ENCODE data around the gene BOD1. TPM values are rescaled to one million over a fixed set of nuclear protein-coding genes. Genes with fewer than 3 reads are reported as not detected.

BOD1 gene
- total and polyA plus RNA-seq, 10 of the 15 experiments (the other 5 are each of a cell fraction or from before 2014, with no cell fraction given): 14.1 to 35.8 (median 29.6) TPM

- no peaks in the 10 kb centered on the region for H4K20me1 ChIP-seq (ENCODE audit: control insufficient read depth, insufficient read depth)
- no peak for TF ChIP-seq HCFC1 (IDR thresholded peaks at IDR 0.05; ENCODE audit: low read length)
- no peak for TF ChIP-seq ETV6 (conservative IDR thresholded peaks at IDR 0.05 in 1 of 2, IDR thresholded peaks at IDR 0.05 in 1 of 2; ENCODE audit: borderline replicate concordance in 1 of 2, low read depth in 1 of 2)
- no peak for TF ChIP-seq PML (IDR thresholded peaks at IDR 0.05; ENCODE audit: low read length)
- TF ChIP-seq NR2F1 (conservative IDR thresholded peaks at IDR 0.05): no peak
- ATAC-seq (no peak), FAIRE-seq (no peak), DNase-seq (ENCODE audit: low read depth, low spot score) (no peak)
- RAD21 ChIA-PET (ENCODE audit: unreplicated experiment): no interaction called here
- H2AFZ ChIP-seq (ENCODE audit: control insufficient read depth, low read depth, low read length): no peak overlapping the region
- H3K4me3 ChIP-seq: no peak overlapping the region
- POLR2A ChIA-PET: no interaction called here
- H3K36me3 ChIP-seq (ENCODE audit: control insufficient read depth in 2 of 2, insufficient read depth in 2 of 2, low read length in 1 of 2): no peaks in the 10 kb centered on the region
- H3K9ac ChIP-seq (ENCODE audit: control insufficient read depth, insufficient read depth, low read length): no peak overlapping the region
- BruUV-seq (replicated peaks): no TSS peak
- H3K4me1 ChIP-seq (ENCODE audit: control insufficient read depth, insufficient read depth, low read length): no peaks in the 10 kb centered on the region
- intact Hi-C loops (cut with micrococcal nuclease; ENCODE audit: unreplicated experiment): no loop called here
- CTCF ChIA-PET: interaction anchor here (1.5 kb wide), 1 partner anchor 9 kb away, joined by 4 read pairs; no protein-coding TSS in a partner anchor
- SMC1A ChIA-PET (ENCODE audit: uncharacterized antibody, unreplicated experiment): no interaction called here
- H3K79me2 ChIP-seq (ENCODE audit: control insufficient read depth, insufficient read depth, low read length): no peaks in the 10 kb centered on the region
- no peak overlapping the region for H3K27ac ChIP-seq (ENCODE audit: control insufficient read depth, insufficient read depth)
- H3K27me3 ChIP-seq (replicated peaks in 1 of 2; ENCODE audit: control insufficient read depth in 2 of 2, insufficient read depth in 2 of 2, low read length in 1 of 2): peaks cover 0 to 2% of the 10 kb centered on the region in 2 experiments; a peak in 1 of 4 replicates
- no peak overlapping the region for H3K4me2 ChIP-seq (ENCODE audit: control insufficient read depth, insufficient read depth)
- peaks cover 3% of the 10 kb centered on the region; the same call in 2 of the 3 replicates for H3K9me3 ChIP-seq (replicated peaks; ENCODE audit: control insufficient read depth, insufficient read depth, low read length)
- in situ Hi-C loops (cut with MboI): no loop called here
- WGBS (ENCODE audit: insufficient coverage, insufficient replicate concordance, low lambda C conversion rate, missing lambda C conversion rate): 49% methylated on average over 4 of the region's 4 CpGs
Observed at GRCh38 chr5:173564106-173564505, 52.3 kb downstream of the BOD1 start.

DNA sequence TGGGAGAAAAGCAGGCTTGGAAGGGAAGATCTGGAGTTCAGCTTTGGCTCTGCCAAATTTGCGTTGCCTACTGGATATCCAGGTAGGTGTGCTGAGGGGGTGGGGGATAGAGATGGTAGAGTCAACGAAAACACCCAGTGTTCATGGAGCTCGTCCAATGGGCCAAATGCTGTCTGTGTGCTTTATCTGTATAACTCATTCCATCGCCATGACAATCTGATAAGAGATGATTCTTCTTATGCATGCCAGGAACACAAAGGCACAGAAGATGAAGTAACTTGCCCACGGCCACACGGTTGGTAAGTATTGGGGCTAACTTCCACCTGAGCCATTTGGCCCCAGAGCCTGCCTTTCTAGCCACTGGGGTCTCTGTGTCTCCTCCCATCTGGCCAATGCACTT lies 53.2 kb downstream of the BOD1 start:
- no peak for DNase-seq (ENCODE audit: low read depth, low spot score)
- no peak for ATAC-seq
- Histone ChIP-seq H3K9me3 (replicated peaks; ENCODE audit: control insufficient read depth, insufficient read depth, low read length) (no peaks in the 10 kb centered on the region; the same call in 2 of the 3 replicates), H3K4me3 (no peak overlapping the region), H3K27me3 (replicated peaks in 1 of 2; ENCODE audit: control insufficient read depth in 2 of 2, insufficient read depth in 2 of 2, low read length in 1 of 2) (peaks cover 0 to 2% of the 10 kb centered on the region in 2 experiments; a peak in 1 of 4 replicates), H3K36me3 (ENCODE audit: control insufficient read depth in 2 of 2, insufficient read depth in 2 of 2, low read length in 1 of 2) (no peaks in the 10 kb centered on the region), H2AFZ (ENCODE audit: control insufficient read depth, low read depth, low read length) (no peak overlapping the region), H3K27ac (ENCODE audit: control insufficient read depth, insufficient read depth) (no peak overlapping the region), H3K4me2 (ENCODE audit: control insufficient read depth, insufficient read depth) (no peak overlapping the region), H3K79me2 (ENCODE audit: control insufficient read depth, insufficient read depth, low read length) (no peaks in the 10 kb centered on the region), H4K20me1 (ENCODE audit: control insufficient read depth, insufficient read depth) (no peaks in the 10 kb centered on the region), H3K4me1 (ENCODE audit: control insufficient read depth, insufficient read depth, low read length) (no peaks in the 10 kb centered on the region), H3K9ac (ENCODE audit: control insufficient read depth, insufficient read depth, low read length) (no peak overlapping the region)
- RAD21 ChIA-PET (ENCODE audit: unreplicated experiment): no interaction called here
- no peak for FAIRE-seq
- intact Hi-C loops (cut with micrococcal nuclease; ENCODE audit: unreplicated experiment) (no loop called here), in situ Hi-C loops (cut with MboI) (no loop called here)
- TF ChIP-seq PML (IDR thresholded peaks at IDR 0.05; ENCODE audit: low read length) (no peak), HSF1 (IDR thresholded peaks at IDR 0.05; ENCODE audit: low read depth, low read length) (no peak), IKZF1 (conservative IDR thresholded peaks at IDR 0.05) (no peak), SUPT20H (IDR thresholded peaks at IDR 0.05; ENCODE audit: borderline replicate concordance, control insufficient read depth, low read depth, low read length) (no peak), STAT3 (IDR thresholded peaks at IDR 0.05; ENCODE audit: low read depth, low read length) (no peak), RB1 (IDR thresholded peaks at IDR 0.05; ENCODE audit: borderline replicate concordance) (no peak), JUND (IDR thresholded peaks at IDR 0.05; ENCODE audit: low read depth, low read length) (no peak), RBBP5 (conservative IDR thresholded peaks at IDR 0.05) (no peak), CHD2 (IDR thresholded peaks at IDR 0.05; ENCODE audit: borderline replicate concordance, low read depth, low read length) (no peak), POLR2AphosphoS5 (IDR thresholded peaks at IDR 0.05; ENCODE audit: low read length) (no peak)
- no TSS peak for BruUV-seq (replicated peaks)
- 28% methylated on average over 6 of the region's 6 CpGs for WGBS (ENCODE audit: insufficient coverage, insufficient replicate concordance, low lambda C conversion rate, missing lambda C conversion rate)
- SMC1A ChIA-PET (ENCODE audit: uncharacterized antibody, unreplicated experiment): no interaction called here
- POLR2A ChIA-PET: no interaction called here
- CTCF ChIA-PET: interaction anchor here (1.5 kb wide), 1 partner anchor 10 kb away, joined by 4 read pairs; no protein-coding TSS in a partner anchor

All from GM12878 (cell line).